ENCODE data around the gene GPR176.
A peak's percentile ranks its signal among the peaks of the same experiment; 100 is the strongest.

GPR176 gene

DNA sequence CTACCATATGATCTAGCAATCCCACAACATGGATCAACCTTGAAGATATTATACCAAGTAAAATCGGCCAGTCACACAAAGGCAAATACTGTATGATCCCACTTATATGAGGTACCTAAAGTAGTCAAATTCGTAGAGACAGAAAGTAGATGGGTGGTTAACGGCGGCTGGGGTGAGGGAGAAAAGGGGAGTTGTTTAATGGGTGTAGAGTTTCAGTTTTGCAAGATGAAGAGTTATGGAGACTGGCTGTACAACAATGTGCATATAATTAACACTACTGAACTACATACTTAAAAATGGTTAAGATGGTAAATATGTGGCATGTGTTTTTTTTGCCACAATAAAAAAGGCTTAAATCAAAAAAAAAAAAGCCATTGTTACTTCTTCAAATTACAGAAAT lies 60.4 kb downstream of the GPR176 start:
- Histone ChIP-seq H3K23ac (ENCODE audit: low read length in 2 of 2) (no peak overlapping the region), H2BK5ac (ENCODE audit: low read depth, low read length, poor library complexity, severe bottlenecking) (no peak overlapping the region), H2AFZ (ENCODE audit: low read depth, low read length) (no peak overlapping the region), H2BK120ac (ENCODE audit: low read depth, low read length) (no peak overlapping the region), H4K8ac (ENCODE audit: low read length) (no peak overlapping the region), H3K27ac (ENCODE audit: low read length, poor library complexity, severe bottlenecking) (no peak overlapping the region), H2BK15ac (ENCODE audit: low read depth, poor library complexity, severe bottlenecking) (no peak overlapping the region), H3K27me3 (ENCODE audit: control insufficient read depth in 1 of 2, insufficient read depth in 1 of 2, low read length in 2 of 2) (no peaks in the 10 kb centered on the region), H3K79me1 (replicated peaks; ENCODE audit: low read length, poor library complexity, severe bottlenecking) (peaks cover 30% of the 10 kb centered on the region), H4K91ac (ENCODE audit: low read length) (no peak overlapping the region), H3K4me3 (ENCODE audit: insufficient read depth in 1 of 2, low read depth in 1 of 2, low read length in 2 of 2) (no peak overlapping the region), H3K14ac (ENCODE audit: low read length in 2 of 2) (no peak overlapping the region), H3K36me3 (ENCODE audit: control insufficient read depth in 1 of 2, insufficient read depth in 2 of 2, low read depth in 1 of 2, low read length in 2 of 2) (peaks cover 0 to 4% of the 10 kb centered on the region in 2 experiments), H3K4me2 (ENCODE audit: low read length, poor library complexity, severe bottlenecking) (no peak overlapping the region), H3K9ac (ENCODE audit: low read length) (no peak overlapping the region), H3K18ac (ENCODE audit: low read depth in 1 of 2, low read length in 2 of 2) (no peak overlapping the region), H3K9me3 (ENCODE audit: control insufficient read depth, low read length) (no peaks in the 10 kb centered on the region), H3K4ac (ENCODE audit: low read depth in 1 of 2, low read length in 2 of 2) (no peak overlapping the region), H2AK5ac (ENCODE audit: low read length, severe bottlenecking) (no peak overlapping the region), H2BK12ac (ENCODE audit: low read length in 2 of 2) (no peak overlapping the region), H3K4me1 (ENCODE audit: control insufficient read depth, insufficient read depth, low read depth, low read length) (peaks cover 7% of the 10 kb centered on the region)
- WGBS, result 97% methylated on average over 4 of the region's 4 CpGs
- no peak for DNase-seq

DNA sequence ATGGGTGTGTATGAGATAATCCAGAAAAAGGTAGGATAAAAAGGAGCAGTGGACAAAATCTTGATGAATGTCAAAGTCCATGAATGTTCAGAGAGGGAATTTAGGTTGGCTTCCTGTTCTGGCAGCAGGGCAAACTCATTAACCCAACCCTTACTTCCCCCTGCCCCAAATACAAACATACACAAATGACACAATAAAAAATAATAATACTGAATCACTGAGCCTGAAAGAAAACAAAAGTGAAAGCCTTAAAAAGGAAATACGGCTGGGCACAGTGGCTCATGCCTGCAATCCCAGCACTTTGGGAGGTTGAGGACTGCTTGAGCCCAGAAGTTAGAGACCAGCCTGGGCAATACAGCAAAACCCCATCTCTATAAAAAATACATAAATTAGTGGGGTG lies 62.9 kb downstream of the GPR176 start:
- Histone ChIP-seq H2BK12ac (ENCODE audit: low read length in 2 of 2) (no peak overlapping the region), H3K27me3 (ENCODE audit: control insufficient read depth in 1 of 2, insufficient read depth in 1 of 2, low read length in 2 of 2) (no peaks in the 10 kb centered on the region), H3K27ac (ENCODE audit: low read length, poor library complexity, severe bottlenecking) (no peak overlapping the region), H3K9ac (ENCODE audit: low read length) (no peak overlapping the region), H3K79me1 (replicated peaks; ENCODE audit: low read length, poor library complexity, severe bottlenecking) (peaks cover 30% of the 10 kb centered on the region), H3K9me3 (ENCODE audit: control insufficient read depth, low read length) (no peaks in the 10 kb centered on the region), H3K4me1 (ENCODE audit: control insufficient read depth, insufficient read depth, low read depth, low read length) (peaks cover 8% of the 10 kb centered on the region), H4K91ac (ENCODE audit: low read length) (no peak overlapping the region), H2AK5ac (ENCODE audit: low read length, severe bottlenecking) (no peak overlapping the region), H3K4me2 (ENCODE audit: low read length, poor library complexity, severe bottlenecking) (no peak overlapping the region), H3K36me3 (ENCODE audit: control insufficient read depth in 1 of 2, insufficient read depth in 2 of 2, low read depth in 1 of 2, low read length in 2 of 2) (peaks cover 0 to 4% of the 10 kb centered on the region in 2 experiments), H2BK120ac (ENCODE audit: low read depth, low read length) (no peak overlapping the region), H3K18ac (ENCODE audit: low read depth in 1 of 2, low read length in 2 of 2) (no peak overlapping the region), H3K4ac (ENCODE audit: low read depth in 1 of 2, low read length in 2 of 2) (no peak overlapping the region), H3K14ac (ENCODE audit: low read length in 2 of 2) (no peak overlapping the region), H4K8ac (ENCODE audit: low read length) (no peak overlapping the region), H2AFZ (ENCODE audit: low read depth, low read length) (no peak overlapping the region), H2BK5ac (ENCODE audit: low read depth, low read length, poor library complexity, severe bottlenecking) (no peak overlapping the region), H2BK15ac (ENCODE audit: low read depth, poor library complexity, severe bottlenecking) (no peak overlapping the region), H3K23ac (ENCODE audit: low read length in 2 of 2) (no peak overlapping the region), H3K4me3 (ENCODE audit: insufficient read depth in 1 of 2, low read depth in 1 of 2, low read length in 2 of 2) (no peak overlapping the region)
- WGBS, result 100% methylated on average over 1 of the region's 1 CpG
- no peak for DNase-seq

DNA sequence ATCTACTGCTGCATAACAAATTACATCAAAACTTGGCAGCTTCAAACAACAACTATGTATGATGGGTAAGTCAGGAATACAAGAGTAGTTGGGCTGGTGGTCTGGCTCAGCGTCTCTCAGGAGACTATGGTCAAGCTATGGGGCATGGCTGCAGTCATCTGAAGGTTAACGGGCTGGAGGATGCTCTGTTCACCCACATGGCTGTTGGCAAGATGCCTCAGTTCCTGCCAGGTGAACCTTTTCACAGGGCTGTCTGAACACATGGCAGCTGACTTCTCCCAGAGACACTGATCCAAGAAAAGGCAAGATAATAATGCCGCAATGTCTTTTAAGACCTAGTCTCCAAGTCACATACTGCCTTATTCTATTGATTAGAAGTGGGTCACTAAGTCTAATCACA lies 63.7 kb downstream of the GPR176 start:
- Histone ChIP-seq H3K27me3 (ENCODE audit: control insufficient read depth in 1 of 2, insufficient read depth in 1 of 2, low read length in 2 of 2) (no peaks in the 10 kb centered on the region), H4K8ac (ENCODE audit: low read length) (no peak overlapping the region), H2BK15ac (ENCODE audit: low read depth, poor library complexity, severe bottlenecking) (no peak overlapping the region), H2BK120ac (ENCODE audit: low read depth, low read length) (no peak overlapping the region), H2BK5ac (ENCODE audit: low read depth, low read length, poor library complexity, severe bottlenecking) (no peak overlapping the region), H3K9me3 (ENCODE audit: control insufficient read depth, low read length) (no peaks in the 10 kb centered on the region), H3K4me3 (ENCODE audit: insufficient read depth in 1 of 2, low read depth in 1 of 2, low read length in 2 of 2) (no peak overlapping the region), H3K4ac (ENCODE audit: low read depth in 1 of 2, low read length in 2 of 2) (no peak overlapping the region), H3K36me3 (ENCODE audit: control insufficient read depth in 1 of 2, insufficient read depth in 2 of 2, low read depth in 1 of 2, low read length in 2 of 2) (no peaks in the 10 kb centered on the region), H3K9ac (ENCODE audit: low read length) (no peak overlapping the region), H3K27ac (ENCODE audit: low read length, poor library complexity, severe bottlenecking) (no peak overlapping the region), H3K14ac (ENCODE audit: low read length in 2 of 2) (no peak overlapping the region), H2AFZ (ENCODE audit: low read depth, low read length) (no peak overlapping the region), H3K4me1 (ENCODE audit: control insufficient read depth, insufficient read depth, low read depth, low read length) (peaks cover 8% of the 10 kb centered on the region), H3K18ac (ENCODE audit: low read depth in 1 of 2, low read length in 2 of 2) (no peak overlapping the region), H2BK12ac (ENCODE audit: low read length in 2 of 2) (no peak overlapping the region), H4K91ac (ENCODE audit: low read length) (no peak overlapping the region), H3K4me2 (ENCODE audit: low read length, poor library complexity, severe bottlenecking) (no peak overlapping the region), H3K79me1 (replicated peaks; ENCODE audit: low read length, poor library complexity, severe bottlenecking) (peaks cover 28% of the 10 kb centered on the region), H2AK5ac (ENCODE audit: low read length, severe bottlenecking) (no peak overlapping the region), H3K23ac (ENCODE audit: low read length in 2 of 2) (no peak overlapping the region)
- 96% methylated on average over 2 of the region's 3 CpGs for WGBS
- DNase-seq, result no peak

DNA sequence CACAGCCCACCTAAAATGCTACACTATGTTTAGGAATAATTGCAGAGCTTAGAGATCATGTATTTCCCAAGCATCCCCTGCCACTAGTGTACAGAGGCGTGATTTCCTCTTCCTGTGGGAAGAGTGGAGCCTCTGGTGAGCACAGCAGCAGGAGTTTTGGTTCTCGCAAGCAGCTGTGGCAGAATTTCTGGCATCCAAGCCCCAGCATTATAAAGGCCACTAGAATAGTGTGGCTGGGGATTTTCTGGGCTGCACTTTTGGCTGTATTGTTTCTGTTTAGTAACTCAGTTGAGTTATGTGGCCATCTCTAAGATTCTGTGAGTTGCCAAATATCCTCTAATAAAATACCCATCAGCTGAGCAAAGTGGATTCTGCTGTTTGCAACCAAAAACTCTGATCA lies 64.7 kb downstream of the GPR176 start:
- peaks cover 28% of the 10 kb centered on the region for H3K79me1 ChIP-seq (replicated peaks; ENCODE audit: low read length, poor library complexity, severe bottlenecking)
- H2AFZ ChIP-seq (ENCODE audit: low read depth, low read length), result no peak overlapping the region
- WGBS, result 91% methylated on average over 2 of the region's 2 CpGs
- H3K9me3 ChIP-seq (ENCODE audit: control insufficient read depth, low read length), result no peaks in the 10 kb centered on the region
- no peak overlapping the region for H4K8ac ChIP-seq (ENCODE audit: low read length)
- H3K4me2 ChIP-seq (ENCODE audit: low read length, poor library complexity, severe bottlenecking), result no peak overlapping the region
- no peak overlapping the region for H3K4ac ChIP-seq (ENCODE audit: low read depth in 1 of 2, low read length in 2 of 2)
- no peak overlapping the region for H2AK5ac ChIP-seq (ENCODE audit: low read length, severe bottlenecking)
- no peak overlapping the region for H3K27ac ChIP-seq (ENCODE audit: low read length, poor library complexity, severe bottlenecking)
- no peak overlapping the region for H2BK5ac ChIP-seq (ENCODE audit: low read depth, low read length, poor library complexity, severe bottlenecking)
- H3K14ac ChIP-seq (ENCODE audit: low read length in 2 of 2), result no peak overlapping the region
- no peaks in the 10 kb centered on the region for H3K36me3 ChIP-seq (ENCODE audit: control insufficient read depth in 1 of 2, insufficient read depth in 2 of 2, low read depth in 1 of 2, low read length in 2 of 2)
- H3K18ac ChIP-seq (ENCODE audit: low read depth in 1 of 2, low read length in 2 of 2), result peak overlapping the region in 1 of 2 experiments; percentile 24
- H3K23ac ChIP-seq (ENCODE audit: low read length in 2 of 2), result no peak overlapping the region
- H4K91ac ChIP-seq (ENCODE audit: low read length), result no peak overlapping the region
- peaks cover 8% of the 10 kb centered on the region for H3K4me1 ChIP-seq (ENCODE audit: control insufficient read depth, insufficient read depth, low read depth, low read length)
- H3K4me3 ChIP-seq (ENCODE audit: insufficient read depth in 1 of 2, low read depth in 1 of 2, low read length in 2 of 2), result no peak overlapping the region
- no peak overlapping the region for H2BK120ac ChIP-seq (ENCODE audit: low read depth, low read length)
- peak overlapping the region; percentile 19 for H3K9ac ChIP-seq (ENCODE audit: low read length)
- no peak overlapping the region for H2BK15ac ChIP-seq (ENCODE audit: low read depth, poor library complexity, severe bottlenecking)
- no peak overlapping the region for H2BK12ac ChIP-seq (ENCODE audit: low read length in 2 of 2)
- H3K27me3 ChIP-seq (ENCODE audit: control insufficient read depth in 1 of 2, insufficient read depth in 1 of 2, low read length in 2 of 2), result no peaks in the 10 kb centered on the region
- DNase-seq, result peak; percentile 45

Measured in mesenchymal stem cell (in vitro differentiated cells and primary cell).